Endometrial microvascular endothelial cells (primary cell): ENCODE measurements around the gene UXS1. TPM values are rescaled to one million over a fixed set of nuclear protein-coding genes. Genes with fewer than 3 reads are reported as not detected.

Experiments used
- in situ Hi-C: cut with HindIII; loops from 2 replicates; pipeline ENCODE4 v1.10.0; 2017; ENCODE audit warnings: low sequenced_read_pairs, low pct_unique_long_range_greater_than_20kb; ENCODE audit errors: inconsistent ontology term
- total RNA-seq: library from RNA; depleted of rRNA; stranded (reverse); fragments of >200 nt; gene quantifications from one replicate; pipeline ENCODE4 v1.2.3, GENCODE V29; 2015; ENCODE audit errors: inconsistent ontology term

The UXS1 gene
- total RNA-seq, 1 donor from 2014 or later, result 51.7 TPM

DNA sequence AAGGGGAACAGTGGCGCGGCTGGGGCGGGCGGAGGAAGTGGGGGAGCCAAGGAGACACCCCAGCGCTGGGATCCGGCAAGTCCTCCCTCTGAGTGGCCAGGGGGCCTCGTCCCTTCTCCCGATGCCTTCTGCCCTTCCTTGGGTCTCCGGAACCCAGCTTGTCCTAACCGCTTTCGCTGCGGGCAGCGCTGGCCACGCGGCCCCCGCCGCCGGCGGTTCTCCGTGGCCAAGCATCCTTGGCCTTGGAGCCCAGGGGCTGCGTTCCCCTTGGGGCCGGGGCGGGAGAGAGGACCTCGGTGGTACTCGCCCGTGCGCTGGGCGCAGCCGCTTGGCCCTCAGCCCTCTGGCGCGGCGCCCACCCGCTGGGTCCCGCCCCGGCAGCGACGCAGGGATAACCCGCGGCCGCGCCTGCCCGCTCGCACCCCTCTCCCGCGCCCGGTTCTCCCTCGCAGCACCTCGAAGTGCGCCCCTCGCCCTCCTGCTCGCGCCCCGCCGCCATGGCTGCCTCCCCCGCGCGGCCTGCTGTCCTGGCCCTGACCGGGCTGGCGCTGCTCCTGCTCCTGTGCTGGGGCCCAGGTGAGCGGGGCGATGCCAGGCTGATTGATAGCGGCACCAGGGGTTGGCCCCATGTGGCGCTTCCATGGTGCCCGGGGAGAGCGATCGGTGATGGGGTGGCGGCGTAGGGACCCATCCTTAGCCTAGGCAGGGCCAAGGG lies 128.7 kb downstream of the UXS1 start:
- in situ Hi-C loops, result no loop called here

DNA sequence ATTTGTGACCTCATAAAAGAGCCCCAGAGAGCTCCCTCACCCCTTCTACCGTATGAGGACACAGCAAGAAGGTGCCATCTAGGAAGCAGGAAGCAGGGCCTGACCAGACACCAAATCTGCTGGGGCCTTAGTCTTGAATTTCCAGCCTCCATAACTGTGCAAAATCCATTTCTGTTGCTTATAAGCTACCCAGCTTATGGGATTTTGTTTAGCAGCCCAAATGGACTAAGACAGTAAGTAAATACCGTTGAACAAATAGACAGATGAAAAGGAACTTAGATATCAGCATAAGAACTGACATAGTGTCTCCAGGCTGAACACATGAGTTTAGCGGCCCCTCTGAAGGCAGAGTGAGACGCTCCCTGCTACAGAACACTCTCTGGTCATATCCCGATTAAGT lies 130.9 kb downstream of the UXS1 start:
- in situ Hi-C loops, result no loop called here

DNA sequence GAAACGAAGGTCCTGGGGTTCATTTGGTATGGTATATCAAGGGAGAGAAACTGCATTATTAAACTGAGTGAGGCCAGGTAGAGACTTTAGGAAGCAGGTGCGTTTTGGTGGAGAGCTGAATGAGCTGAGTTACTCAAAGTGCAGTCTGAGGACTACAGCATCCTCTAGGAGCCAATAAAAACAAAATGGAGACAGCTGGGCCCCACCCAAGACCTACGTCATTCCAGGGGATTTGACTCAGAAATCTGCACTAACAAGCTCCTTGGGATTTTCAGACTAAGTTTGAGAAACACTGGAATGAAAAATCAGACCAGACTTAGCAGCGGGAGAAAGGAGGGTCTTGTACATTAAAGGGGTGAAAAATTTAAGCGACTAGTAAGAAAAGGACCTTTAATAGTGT lies 131.5 kb downstream of the UXS1 start:
- in situ Hi-C loops, result no loop called here

DNA sequence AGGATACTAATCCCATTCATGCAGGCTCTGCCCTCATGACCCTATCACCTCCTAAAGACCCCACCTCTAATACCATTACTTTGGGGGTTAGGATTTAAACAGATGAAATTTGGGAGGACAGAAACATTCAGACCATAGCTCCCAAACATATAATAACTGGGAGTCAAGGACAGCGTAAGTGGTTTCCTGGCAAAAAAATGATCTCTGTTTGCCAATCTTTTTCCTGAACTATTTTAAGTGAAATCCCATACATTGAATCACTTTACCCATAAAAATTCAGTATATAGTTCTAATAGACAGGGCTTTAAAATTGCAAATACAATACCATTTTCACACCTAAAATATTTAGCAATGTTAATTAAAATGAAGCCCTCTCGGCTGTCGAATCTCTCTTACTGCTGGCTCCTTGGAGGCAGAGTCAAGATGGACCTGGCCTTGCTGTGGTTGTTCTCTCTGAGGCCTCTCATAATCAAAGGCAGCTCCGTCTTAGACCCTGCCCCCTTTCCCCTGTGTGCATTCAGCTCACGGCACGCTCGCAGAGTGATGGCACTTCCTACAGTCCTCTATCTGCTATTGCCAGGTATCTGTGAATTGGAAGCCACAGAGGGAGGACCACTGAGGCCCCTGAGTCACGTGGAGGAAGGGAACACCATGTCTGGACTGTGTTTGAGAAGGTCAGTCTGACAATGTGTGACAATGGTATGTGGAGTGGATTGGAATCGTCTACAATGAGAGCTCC lies 132.3 kb downstream of the UXS1 start:
- in situ Hi-C loops, result no loop called here

DNA sequence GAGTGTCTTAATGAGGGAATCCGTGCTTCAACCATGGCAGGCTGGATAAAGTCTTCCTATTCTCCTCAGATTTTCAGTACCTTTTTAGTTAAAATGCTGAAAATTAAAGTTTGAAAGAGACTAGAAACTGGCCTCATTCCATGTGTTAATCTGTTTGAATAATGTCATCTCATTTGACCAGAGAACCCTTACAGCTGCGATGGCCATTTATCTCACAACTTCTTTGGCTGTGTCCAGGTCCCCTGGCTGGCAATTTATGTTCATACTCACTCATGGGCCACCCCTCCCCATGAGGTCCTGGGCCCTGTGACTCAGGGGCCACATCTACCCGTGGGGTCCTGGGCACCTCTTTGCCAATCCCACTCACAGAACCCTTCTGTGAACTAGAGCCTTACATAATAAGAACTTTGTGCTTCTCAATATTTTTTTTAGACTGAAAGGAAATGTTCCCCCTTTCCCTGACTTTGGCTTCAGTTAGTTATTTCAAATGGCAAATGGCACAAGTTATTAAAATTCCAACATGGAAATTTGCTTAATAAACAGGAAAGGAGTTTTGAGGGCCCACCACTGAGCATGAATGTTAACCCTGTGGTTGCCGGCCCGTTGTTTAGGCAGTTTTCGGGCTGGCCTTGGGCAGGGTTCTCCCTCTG lies 134.6 kb downstream of the UXS1 start:
- in situ Hi-C loops, result no loop called here

DNA sequence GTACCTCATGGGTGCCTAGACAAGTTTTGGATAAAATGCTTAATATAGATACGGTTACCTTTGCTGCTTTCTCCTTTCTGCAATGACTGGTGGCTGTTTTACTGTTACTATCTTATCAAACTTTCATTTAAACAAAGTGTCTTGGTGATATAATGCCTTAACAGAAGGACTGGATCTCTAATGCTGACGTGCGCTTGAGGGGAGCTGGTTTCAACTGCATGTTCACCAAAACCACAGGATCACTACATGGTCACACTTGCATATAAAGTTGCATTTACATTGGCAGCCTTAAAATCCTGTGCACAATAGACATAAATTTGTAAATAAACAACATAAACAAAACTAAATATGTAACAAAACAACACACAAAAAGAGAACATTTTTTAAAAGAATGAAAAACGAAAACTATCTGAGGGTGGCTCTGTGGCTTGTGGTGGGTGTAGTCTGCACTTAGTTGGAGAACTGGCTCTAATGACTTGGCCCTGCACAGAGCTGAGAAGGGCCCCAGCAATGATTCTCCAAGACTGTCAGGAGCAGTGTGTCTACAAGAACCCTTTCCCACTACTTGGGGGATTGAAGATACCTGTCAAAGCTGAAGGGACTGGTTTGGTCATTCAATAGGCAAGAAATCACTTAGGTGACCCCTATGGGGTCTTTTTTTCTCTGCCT lies 135.5 kb downstream of the UXS1 start:
- in situ Hi-C loops, result no loop called here

DNA sequence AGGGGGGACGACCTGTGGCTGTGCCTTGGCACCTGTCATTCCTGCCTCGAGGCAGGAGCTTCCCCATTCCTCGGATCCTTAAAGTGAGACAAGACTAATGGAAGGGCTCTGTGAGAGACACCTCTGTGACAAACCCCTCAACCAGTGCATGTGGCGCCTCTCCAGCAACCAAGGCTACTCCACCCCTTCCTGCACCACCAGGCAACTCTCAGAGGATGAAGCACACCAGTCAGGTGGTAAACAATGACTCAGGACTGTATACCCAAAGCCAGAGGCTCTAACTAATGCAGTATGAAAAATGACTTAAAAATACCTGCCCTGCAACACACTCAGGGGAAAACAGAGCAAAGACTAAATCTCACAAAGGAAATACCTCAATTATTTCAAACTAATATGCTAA lies 136.9 kb downstream of the UXS1 start:
- in situ Hi-C loops, result no loop called here

DNA sequence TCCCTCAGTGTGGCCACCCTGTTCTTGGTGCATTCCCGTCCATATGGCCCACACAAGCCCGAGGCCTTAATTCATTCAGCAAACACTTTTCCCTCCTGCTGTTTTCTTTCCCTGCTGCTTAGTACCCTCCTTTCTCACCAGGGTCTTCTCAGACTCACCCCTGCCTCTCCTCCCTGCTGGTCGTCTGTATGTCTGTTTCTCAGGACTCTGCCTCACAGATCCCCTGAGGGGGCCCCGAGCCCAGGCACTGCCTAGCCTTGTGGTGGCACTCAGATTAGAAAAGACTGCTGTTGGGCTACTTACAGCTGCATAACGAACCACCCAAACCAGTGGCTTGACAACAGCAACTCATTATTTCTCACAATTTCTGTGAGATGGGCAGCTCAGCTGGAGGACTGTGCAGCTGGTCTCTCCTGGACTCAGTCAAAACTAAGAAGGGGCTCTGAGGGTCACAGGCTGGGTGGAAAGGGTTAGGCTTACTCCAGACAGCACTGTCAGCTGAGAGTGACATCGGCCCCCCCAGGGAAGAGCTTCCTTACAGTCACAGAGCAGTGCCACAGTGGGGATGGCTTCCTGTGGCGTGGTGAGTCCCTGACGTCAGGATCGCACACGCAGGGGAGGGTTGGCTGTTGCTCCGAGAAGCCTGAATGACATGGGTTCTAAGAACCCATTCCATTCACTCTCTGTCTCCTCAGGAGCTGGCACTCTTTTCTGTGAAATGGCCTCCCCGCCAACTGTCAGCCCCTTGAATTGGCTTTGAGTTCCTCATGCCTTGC lies 139.0 kb downstream of the UXS1 start:
- in situ Hi-C loops, result no loop called here

DNA sequence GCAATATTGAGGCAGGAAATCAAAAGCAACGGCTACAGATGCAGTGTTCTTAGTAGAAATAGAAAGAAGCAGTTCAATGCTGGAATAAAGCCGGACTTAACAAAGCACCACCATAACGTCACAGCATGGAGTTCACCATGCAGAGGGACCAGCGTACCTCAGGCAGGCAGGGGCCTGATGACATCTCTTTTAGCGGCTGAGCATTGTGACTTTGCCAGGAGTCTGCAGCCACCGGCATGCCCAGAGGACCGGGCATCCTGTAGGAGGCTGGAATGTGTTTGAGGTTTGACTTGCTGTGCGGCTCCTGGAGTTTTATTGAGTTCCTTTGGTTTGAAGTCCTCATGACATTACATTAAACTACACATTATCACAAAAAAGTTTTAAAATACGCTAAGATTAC lies 139.8 kb downstream of the UXS1 start:
- in situ Hi-C loops, result no loop called here

DNA sequence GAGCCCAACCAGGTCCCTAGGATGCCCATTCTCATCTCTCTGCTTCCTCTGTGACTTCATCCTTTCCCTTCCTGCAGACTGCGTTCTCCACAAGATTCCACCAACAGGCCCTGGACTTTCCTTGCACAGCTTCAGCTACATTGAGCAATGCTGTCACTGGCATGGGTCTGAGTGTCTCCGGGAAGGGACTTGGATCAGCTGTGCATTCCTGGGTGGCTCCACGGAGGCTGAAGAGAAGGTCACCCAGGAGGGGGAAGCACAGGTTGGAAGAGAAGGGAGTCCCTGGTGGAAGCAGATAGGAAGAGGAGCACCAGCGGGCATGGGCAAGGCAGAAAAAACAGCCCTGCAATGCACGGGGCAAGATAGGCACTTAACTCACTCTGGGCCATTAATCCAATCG lies 140.5 kb downstream of the UXS1 start:
- in situ Hi-C loops, result no loop called here

DNA sequence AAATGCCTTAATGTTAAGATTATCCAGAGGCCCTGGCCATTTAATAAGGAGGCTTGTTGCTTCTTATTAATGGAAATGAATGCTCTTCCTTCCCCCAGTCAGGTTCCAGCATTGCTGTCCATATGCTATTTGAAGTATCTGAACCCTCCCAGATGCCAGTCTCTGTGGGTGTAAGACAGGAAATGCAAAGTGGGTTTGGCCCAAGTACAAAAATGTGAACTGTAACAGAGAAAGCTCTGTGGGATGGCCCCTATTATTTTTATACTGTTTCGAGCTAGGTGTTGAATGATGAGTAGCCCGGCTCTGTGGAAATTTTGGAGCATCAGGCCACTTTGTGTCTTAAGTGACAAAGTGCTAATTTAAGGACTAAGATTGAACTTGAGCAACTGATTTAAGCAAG lies 141.0 kb downstream of the UXS1 start:
- in situ Hi-C loops, result no loop called here

DNA sequence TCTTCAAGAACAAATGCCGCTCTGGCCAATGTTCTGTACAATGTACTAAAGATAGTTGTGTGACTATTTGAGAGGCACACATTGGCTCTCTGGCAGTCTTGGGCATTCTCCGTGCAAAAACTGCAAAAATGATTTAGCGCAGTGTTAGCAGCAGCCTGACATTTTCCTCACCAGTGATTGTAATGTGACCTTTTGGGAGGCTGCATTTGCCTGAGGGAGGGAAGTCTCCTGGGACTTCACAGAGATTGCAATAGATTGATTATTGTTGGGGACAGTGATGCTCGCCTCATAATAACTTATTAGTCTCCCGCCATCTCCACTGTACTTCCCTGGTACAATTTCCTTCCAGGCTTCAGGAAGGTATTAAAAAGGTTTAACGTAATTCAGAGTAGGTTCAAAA lies 149.2 kb downstream of the UXS1 start:
- in situ Hi-C loops, result no loop called here

DNA sequence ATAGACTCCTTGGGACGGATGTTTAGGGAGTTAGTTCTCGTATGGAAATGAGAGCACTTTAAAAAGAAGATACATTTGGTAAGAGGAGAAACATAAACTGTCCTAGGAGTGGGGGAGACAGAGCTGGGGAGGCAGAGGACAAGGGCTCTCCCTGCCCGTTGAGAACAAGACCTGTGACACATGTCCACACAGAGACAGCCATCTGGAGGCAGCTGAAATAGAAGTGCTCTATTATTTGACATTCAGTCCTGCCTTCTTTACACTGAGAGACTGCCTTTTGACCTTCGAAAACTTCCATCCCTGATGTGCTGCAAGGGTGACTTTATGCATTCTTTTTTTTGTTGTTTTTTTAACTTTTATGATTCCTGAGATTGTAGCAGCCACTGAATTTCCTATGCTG lies 150.1 kb downstream of the UXS1 start:
- in situ Hi-C loops, result no loop called here
